ENCODE results near the gene PKIG.

The PKIG gene

DNA sequence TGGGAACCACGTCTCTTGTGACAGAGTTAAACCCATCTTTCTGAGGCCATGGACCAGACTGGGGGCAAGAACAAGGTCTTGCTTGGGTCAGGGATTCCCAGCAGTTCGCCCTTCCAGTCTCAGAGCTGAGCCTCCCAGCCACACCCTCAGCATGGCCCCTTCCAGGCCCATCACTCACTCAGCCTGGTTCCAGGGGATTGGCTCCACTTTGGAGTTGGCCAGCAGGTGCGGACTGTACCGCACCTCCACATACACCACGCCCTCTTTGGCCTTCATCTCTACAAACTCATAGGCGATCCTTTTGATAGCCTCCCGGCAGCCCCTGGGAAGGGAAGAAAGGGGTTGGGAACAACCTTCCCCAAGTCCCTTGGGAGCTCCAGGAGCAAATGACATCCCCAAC is 43.9 kb downstream of the PKIG start:
- Histone ChIP-seq H3K9me3 (ENCODE audit: insufficient read depth, low read depth, low read length) (no peaks in the 10 kb centered on the region), H3K9ac (ENCODE audit: low read depth, low read length, poor library complexity, severe bottlenecking) (no peak overlapping the region), H3K4me1 (ENCODE audit: insufficient read depth, low read length, poor library complexity, severe bottlenecking) (no peaks in the 10 kb centered on the region), H3K79me2 (ENCODE audit: insufficient read depth, low read length) (no peaks in the 10 kb centered on the region), H3F3A (ENCODE audit: low read depth) (no peaks in the 10 kb centered on the region), H3K27me3 (ENCODE audit: insufficient read depth, low read length, poor library complexity, severe bottlenecking) (no peaks in the 10 kb centered on the region), H4K20me1 (ENCODE audit: insufficient read depth, low read length, poor library complexity, severe bottlenecking) (no peaks in the 10 kb centered on the region), H2AFZ (ENCODE audit: low read length) (no peak overlapping the region), H3K9me2 (replicated peaks; ENCODE audit: low read depth, low read length) (no peaks in the 10 kb centered on the region), H3K36me3 (ENCODE audit: insufficient read depth, low read length) (peaks cover 77% of the 10 kb centered on the region), H3K4me3 (ENCODE audit: low read length, poor library complexity, severe bottlenecking) (no peak overlapping the region), H3K4me2 (ENCODE audit: low read depth, low read length, poor library complexity, severe bottlenecking) (no peak overlapping the region)
- no peak for TF ChIP-seq EZH2phosphoT487 (IDR thresholded peaks at IDR 0.05; ENCODE audit: borderline replicate concordance)
- no peak for TF ChIP-seq CTCF (conservative IDR thresholded peaks at IDR 0.05; ENCODE audit: low read length)

DNA sequence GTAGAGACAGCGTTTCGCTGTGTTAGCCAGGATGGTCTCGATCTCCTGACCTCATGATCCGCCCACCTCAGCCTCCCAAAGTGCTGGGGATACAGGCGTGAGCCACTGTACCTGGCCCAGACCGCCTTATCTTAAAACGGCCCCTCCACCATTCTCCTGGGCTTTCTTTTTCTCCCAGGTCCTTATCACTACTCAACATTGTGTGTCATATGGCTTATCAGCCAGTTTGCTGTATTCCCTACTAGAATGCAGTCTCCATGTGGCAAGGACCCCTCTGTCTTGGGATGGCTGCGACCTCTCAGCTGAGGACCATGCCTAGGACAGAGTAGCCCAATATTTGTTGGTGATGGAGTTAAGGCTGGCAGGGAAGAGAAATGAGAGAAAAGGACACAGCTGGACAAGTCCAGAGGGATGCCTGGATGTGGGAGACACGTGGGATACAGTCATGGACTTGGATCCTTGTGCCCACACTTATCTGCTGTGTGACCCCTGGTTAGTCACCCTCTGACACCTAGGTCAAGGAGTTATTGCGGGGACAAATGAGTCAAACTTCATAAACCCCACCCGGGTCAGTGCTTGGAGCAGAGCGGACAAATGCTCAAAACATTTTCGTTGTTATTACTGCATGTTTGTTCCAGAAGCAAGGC is 45.1 kb downstream of the PKIG start:
- no peak overlapping the region for H3K4me2 ChIP-seq (ENCODE audit: low read depth, low read length, poor library complexity, severe bottlenecking)
- H3K79me2 ChIP-seq (ENCODE audit: insufficient read depth, low read length): no peaks in the 10 kb centered on the region
- H3K9ac ChIP-seq (ENCODE audit: low read depth, low read length, poor library complexity, severe bottlenecking): no peak overlapping the region
- H3K9me3 ChIP-seq (ENCODE audit: insufficient read depth, low read depth, low read length): no peaks in the 10 kb centered on the region
- H3K36me3 ChIP-seq (ENCODE audit: insufficient read depth, low read length): peaks cover 71% of the 10 kb centered on the region
- no peaks in the 10 kb centered on the region for H3K9me2 ChIP-seq (replicated peaks; ENCODE audit: low read depth, low read length)
- no peaks in the 10 kb centered on the region for H3K27me3 ChIP-seq (ENCODE audit: insufficient read depth, low read length, poor library complexity, severe bottlenecking)
- no peak overlapping the region for H3K4me3 ChIP-seq (ENCODE audit: low read length, poor library complexity, severe bottlenecking)
- H2AFZ ChIP-seq (ENCODE audit: low read length): no peak overlapping the region
- no peaks in the 10 kb centered on the region for H4K20me1 ChIP-seq (ENCODE audit: insufficient read depth, low read length, poor library complexity, severe bottlenecking)
- H3K4me1 ChIP-seq (ENCODE audit: insufficient read depth, low read length, poor library complexity, severe bottlenecking): no peaks in the 10 kb centered on the region
- no peaks in the 10 kb centered on the region for H3F3A ChIP-seq (ENCODE audit: low read depth)
- TF ChIP-seq CTCF (conservative IDR thresholded peaks at IDR 0.05; ENCODE audit: low read length) (no peak), EZH2phosphoT487 (IDR thresholded peaks at IDR 0.05; ENCODE audit: borderline replicate concordance) (no peak)

GRCh38 chr20:44629017-44629385 is 46.6 kb downstream of the PKIG start:
- no peaks in the 10 kb centered on the region for H3K27me3 ChIP-seq (ENCODE audit: insufficient read depth, low read length, poor library complexity, severe bottlenecking)
- H3K4me3 ChIP-seq (ENCODE audit: low read length, poor library complexity, severe bottlenecking): no peak overlapping the region
- no peaks in the 10 kb centered on the region for H4K20me1 ChIP-seq (ENCODE audit: insufficient read depth, low read length, poor library complexity, severe bottlenecking)
- H2AFZ ChIP-seq (ENCODE audit: low read length): no peak overlapping the region
- no peaks in the 10 kb centered on the region for H3K79me2 ChIP-seq (ENCODE audit: insufficient read depth, low read length)
- H3K9me3 ChIP-seq (ENCODE audit: insufficient read depth, low read depth, low read length): no peaks in the 10 kb centered on the region
- no peaks in the 10 kb centered on the region for H3K4me1 ChIP-seq (ENCODE audit: insufficient read depth, low read length, poor library complexity, severe bottlenecking)
- H3F3A ChIP-seq (ENCODE audit: low read depth): no peaks in the 10 kb centered on the region
- H3K4me2 ChIP-seq (ENCODE audit: low read depth, low read length, poor library complexity, severe bottlenecking): no peak overlapping the region
- H3K9ac ChIP-seq (ENCODE audit: low read depth, low read length, poor library complexity, severe bottlenecking): no peak overlapping the region
- H3K9me2 ChIP-seq (replicated peaks; ENCODE audit: low read depth, low read length): no peaks in the 10 kb centered on the region
- H3K36me3 ChIP-seq (ENCODE audit: insufficient read depth, low read length): peaks cover 69% of the 10 kb centered on the region; the same call in 1 of the 2 replicates
- TF ChIP-seq EZH2phosphoT487 (IDR thresholded peaks at IDR 0.05; ENCODE audit: borderline replicate concordance): no peak
- TF ChIP-seq CTCF (conservative IDR thresholded peaks at IDR 0.05; ENCODE audit: low read length): no peak

Data from Loucy (cell line).